Neural progenitor cell (in vitro differentiated cells): Measurements from ENCODE around the gene ACAD9. TPM values are rescaled to one million over a fixed set of nuclear protein-coding genes. Genes with fewer than 3 reads are reported as not detected.

Source experiments
- DNase-seq: peaks from one replicate; pipeline ENCODE4 v3.0.0-alpha.2; 2016; ENCODE audit warnings: low spot score
- H2AFZ ChIP-seq: fragments of 200-600 bp; sonication (generic); replicated peaks from 2 replicates; pipeline ENCODE4 v1.6.1; 2016; ENCODE audit warnings: antibody characterized with exemption
- H3F3A ChIP-seq: fragments of 200-600 bp; sonication (generic); 2 replicates; pipeline ENCODE4 v1.6.1; 2016; ENCODE audit warnings: antibody characterized with exemption, low read depth
- H3K27ac ChIP-seq: fragments of 200-600 bp; sonication (generic); 2 replicates; pipeline ENCODE4 v1.5.1; 2016; ENCODE audit warnings: mild to moderate bottlenecking
- H3K27me3 ChIP-seq: fragments of 200-600 bp; sonication (generic); 2 replicates; pipeline ENCODE4 v1.6.1; 2016; ENCODE audit warnings: mild to moderate bottlenecking, moderate library complexity
- H3K36me3 ChIP-seq: fragments of 200-600 bp; sonication (generic); 2 replicates; pipeline ENCODE4 v1.5.1; 2016
- H3K4me1 ChIP-seq: fragments of 200-600 bp; sonication (generic); 2 replicates; pipeline ENCODE4 v1.6.1; 2016; ENCODE audit warnings: mixed run types
- H3K4me2 ChIP-seq: fragments of 200-600 bp; sonication (generic); 2 replicates; pipeline ENCODE4 v1.6.1; 2016
- H3K4me3 ChIP-seq: fragments of 200-600 bp; sonication (generic); 2 replicates; pipeline ENCODE4 v1.5.1; 2016
- H3K79me2 ChIP-seq: fragments of 200-600 bp; sonication (generic); 2 replicates; pipeline ENCODE4 v1.6.1; 2016; ENCODE audit warnings: low read depth
- H3K9ac ChIP-seq: fragments of 200-600 bp; sonication (generic); 2 replicates; pipeline ENCODE4 v1.6.1; 2016
- H3K9me3 ChIP-seq: fragments of 200-600 bp; sonication (generic); 2 replicates; pipeline ENCODE4 v1.5.1; 2016; ENCODE audit warnings: low read depth
- H4K20me1 ChIP-seq: fragments of 200-600 bp; sonication (generic); 2 replicates; pipeline ENCODE4 v1.6.1; 2016; ENCODE audit warnings: low read depth
- H3K27ac Mint-ChIP-seq: 3 replicates; pipeline ENCODE4 v1.8.0; 2021; ENCODE audit warnings: mixed read lengths
- H3K27me3 Mint-ChIP-seq: 2 replicates; pipeline ENCODE4 v1.8.0; 2022; ENCODE audit warnings: low read depth, mild to moderate bottlenecking, inconsistent platforms, moderate library complexity, mixed read lengths; ENCODE audit not compliant: insufficient read depth
- H3K36me3 Mint-ChIP-seq: 3 replicates; pipeline ENCODE4 v1.8.0; 2021; ENCODE audit warnings: mixed read lengths
- H3K4me1 Mint-ChIP-seq: 3 replicates; pipeline ENCODE4 v1.8.0; 2021; ENCODE audit warnings: mixed read lengths
- H3K4me3 Mint-ChIP-seq: 3 replicates; pipeline ENCODE4 v1.8.0; 2021; ENCODE audit warnings: mild to moderate bottlenecking, moderate library complexity, mixed read lengths
- H3K9me3 Mint-ChIP-seq: 3 replicates; pipeline ENCODE4 v1.8.0; 2020; ENCODE audit warnings: mixed read lengths
- EZH2 ChIP-seq: fragments of 200-600 bp; sonication (generic); IDR thresholded peaks from 2 replicates; pipeline ENCODE4 v1.6.1; 2017; ENCODE audit warnings: antibody characterized with exemption, mild to moderate bottlenecking, moderate library complexity
- EZH2phosphoT487 ChIP-seq: fragments of 200-600 bp; sonication (generic); IDR thresholded peaks from 2 replicates; pipeline ENCODE4 v1.6.1; 2017; ENCODE audit warnings: antibody characterized with exemption
- total RNA-seq: library from RNA; depleted of rRNA; stranded (reverse); fragments of >200 nt; gene quantifications from 2 replicates; pipeline ENCODE4 v1.2.3, GENCODE V29; 2015; ENCODE audit warnings: low replicate concordance
- TF ChIP-seq, protein P1 (sequence below): fragments of 200-600 bp; sonication (generic); IDR thresholded peaks from 2 replicates; pipeline ENCODE4 v1.5.1; 2017; ENCODE audit warnings: antibody characterized with exemption, mild to moderate bottlenecking

Gene ACAD9
- total RNA-seq, 1 donor from 2014 or later = 25.0 TPM

DNA sequence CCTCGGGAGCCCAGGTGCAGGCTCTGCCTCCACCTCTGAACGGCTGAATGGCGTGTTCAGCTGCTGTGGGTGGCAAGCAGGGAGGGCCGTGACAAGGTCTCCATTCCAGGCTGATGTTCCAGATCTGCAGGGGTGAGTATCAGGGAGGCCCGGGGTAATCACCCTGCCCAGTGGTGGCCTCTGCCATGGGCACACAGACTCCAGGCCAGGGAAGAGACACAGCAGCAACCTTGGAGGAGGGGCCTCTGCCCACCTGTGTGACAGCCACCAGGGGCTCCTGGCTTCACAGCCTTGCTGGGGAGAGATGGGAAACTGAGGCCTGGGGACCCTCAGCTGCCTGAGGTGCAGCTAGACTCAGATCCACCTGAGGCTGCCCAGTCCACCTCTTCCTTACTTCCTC is 25.6 kb upstream of the ACAD9 start:
- Mint-ChIP-seq H3K4me1 (peaks cover 3% of the 10 kb centered on the region), H3K27ac (no peak overlapping the region), H3K27me3 (peaks cover 6% of the 10 kb centered on the region), H3K4me3 (no peak overlapping the region), H3K36me3 (peaks cover 11% of the 10 kb centered on the region), H3K9me3 (peaks cover 34% of the 10 kb centered on the region)
- Histone ChIP-seq H3K4me1 (no peaks in the 10 kb centered on the region), H3K9ac (no peak overlapping the region), H3K27ac (no peak overlapping the region), H3K36me3 (no peaks in the 10 kb centered on the region), H3K9me3 (peaks cover 7% of the 10 kb centered on the region), H3K4me2 (no peak overlapping the region), H3K79me2 (no peaks in the 10 kb centered on the region), H3K27me3 (no peaks in the 10 kb centered on the region), H3F3A (no peaks in the 10 kb centered on the region), H3K4me3 (no peak overlapping the region), H4K20me1 (no peaks in the 10 kb centered on the region), H2AFZ (no peak overlapping the region)
- DNase-seq = no peak
- TF ChIP-seq, protein P1, sequence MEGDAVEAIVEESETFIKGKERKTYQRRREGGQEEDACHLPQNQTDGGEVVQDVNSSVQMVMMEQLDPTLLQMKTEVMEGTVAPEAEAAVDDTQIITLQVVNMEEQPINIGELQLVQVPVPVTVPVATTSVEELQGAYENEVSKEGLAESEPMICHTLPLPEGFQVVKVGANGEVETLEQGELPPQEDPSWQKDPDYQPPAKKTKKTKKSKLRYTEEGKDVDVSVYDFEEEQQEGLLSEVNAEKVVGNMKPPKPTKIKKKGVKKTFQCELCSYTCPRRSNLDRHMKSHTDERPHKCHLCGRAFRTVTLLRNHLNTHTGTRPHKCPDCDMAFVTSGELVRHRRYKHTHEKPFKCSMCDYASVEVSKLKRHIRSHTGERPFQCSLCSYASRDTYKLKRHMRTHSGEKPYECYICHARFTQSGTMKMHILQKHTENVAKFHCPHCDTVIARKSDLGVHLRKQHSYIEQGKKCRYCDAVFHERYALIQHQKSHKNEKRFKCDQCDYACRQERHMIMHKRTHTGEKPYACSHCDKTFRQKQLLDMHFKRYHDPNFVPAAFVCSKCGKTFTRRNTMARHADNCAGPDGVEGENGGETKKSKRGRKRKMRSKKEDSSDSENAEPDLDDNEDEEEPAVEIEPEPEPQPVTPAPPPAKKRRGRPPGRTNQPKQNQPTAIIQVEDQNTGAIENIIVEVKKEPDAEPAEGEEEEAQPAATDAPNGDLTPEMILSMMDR = no peak
- TF ChIP-seq EZH2phosphoT487 (no peak), EZH2 (no peak)

DNA sequence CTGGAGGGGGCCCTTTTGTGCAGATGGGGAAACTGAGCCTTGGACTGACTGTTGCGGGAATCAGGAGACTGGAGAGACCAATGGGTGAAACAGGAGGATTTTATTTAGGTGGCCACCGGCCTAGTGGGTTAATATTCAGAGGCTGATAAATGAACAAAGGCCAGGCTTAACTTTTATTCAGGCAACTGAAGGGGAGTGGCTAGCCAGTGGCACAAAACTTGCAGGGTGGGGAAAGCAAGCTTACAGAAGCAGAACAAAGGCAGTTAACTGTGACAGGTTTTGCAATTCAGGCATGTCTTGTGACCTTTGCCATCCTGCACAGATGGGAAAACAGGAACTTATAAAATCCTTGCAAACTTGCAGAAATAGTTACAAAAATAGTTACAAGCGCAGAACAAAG is 24.9 kb upstream of the ACAD9 start:
- H3K4me3 Mint-ChIP-seq = no peak overlapping the region

DNA sequence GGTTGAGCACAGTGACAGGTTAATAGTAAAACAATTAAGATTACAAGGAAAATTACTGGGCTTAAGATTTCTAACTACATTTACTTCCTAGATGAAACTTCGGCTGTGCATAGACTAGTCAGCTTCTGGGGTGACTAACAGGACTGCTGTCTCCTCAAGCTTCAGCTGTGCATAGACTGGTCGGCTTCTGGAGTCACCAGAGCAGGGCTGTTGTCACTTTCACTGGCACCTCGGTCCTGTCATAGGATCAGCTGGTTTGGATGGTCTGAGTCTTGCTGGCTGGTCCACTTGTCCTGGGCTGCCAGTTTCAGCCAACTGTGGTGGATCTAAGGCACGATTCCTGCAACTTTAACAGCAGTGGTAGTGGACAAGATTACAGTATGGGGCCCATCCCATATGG is 23.9 kb upstream of the ACAD9 start:
- no peak overlapping the region for H3K27ac ChIP-seq
- H3K27ac Mint-ChIP-seq = no peak overlapping the region
- H3K4me3 Mint-ChIP-seq = no peak overlapping the region
- no peak for DNase-seq
- no peak overlapping the region for H2AFZ ChIP-seq
- peaks cover 27% of the 10 kb centered on the region for H3K36me3 Mint-ChIP-seq
- no peaks in the 10 kb centered on the region for H3K27me3 ChIP-seq
- H3K36me3 ChIP-seq = no peaks in the 10 kb centered on the region
- H3K4me2 ChIP-seq = no peak overlapping the region
- no peaks in the 10 kb centered on the region for H3K79me2 ChIP-seq
- TF ChIP-seq, protein P1 = no peak
- TF ChIP-seq EZH2 (no peak), EZH2phosphoT487 (no peak)
- no peaks in the 10 kb centered on the region for H4K20me1 ChIP-seq
- peaks cover 7% of the 10 kb centered on the region for H3K9me3 ChIP-seq
- H3K9me3 Mint-ChIP-seq = peaks cover 51% of the 10 kb centered on the region
- H3K9ac ChIP-seq = no peak overlapping the region
- H3K4me1 ChIP-seq = no peaks in the 10 kb centered on the region
- H3F3A ChIP-seq = no peaks in the 10 kb centered on the region
- no peak overlapping the region for H3K4me3 ChIP-seq
- H3K4me1 Mint-ChIP-seq = no peaks in the 10 kb centered on the region
- H3K27me3 Mint-ChIP-seq = peaks cover 10% of the 10 kb centered on the region

More for the DNA sequence above, 24.9 kb upstream of the ACAD9 start:
- Mint-ChIP-seq H3K36me3 (peaks cover 16% of the 10 kb centered on the region), H3K4me1 (peaks cover 3% of the 10 kb centered on the region), H3K9me3 (peaks cover 40% of the 10 kb centered on the region), H3K27me3 (peaks cover 6% of the 10 kb centered on the region), H3K27ac (no peak overlapping the region)
- TF ChIP-seq EZH2 (no peak), EZH2phosphoT487 (no peak)
- TF ChIP-seq, protein P1 = no peak
- H4K20me1 ChIP-seq = no peaks in the 10 kb centered on the region
- peaks cover 7% of the 10 kb centered on the region for H3K9me3 ChIP-seq
- H3K36me3 ChIP-seq = no peaks in the 10 kb centered on the region
- no peaks in the 10 kb centered on the region for H3K79me2 ChIP-seq
- DNase-seq = no peak
- no peak overlapping the region for H2AFZ ChIP-seq
- H3K4me2 ChIP-seq = no peak overlapping the region
- H3K4me3 ChIP-seq = no peak overlapping the region
- H3F3A ChIP-seq = no peaks in the 10 kb centered on the region
- H3K27ac ChIP-seq = no peak overlapping the region
- no peaks in the 10 kb centered on the region for H3K27me3 ChIP-seq
- no peaks in the 10 kb centered on the region for H3K4me1 ChIP-seq
- H3K9ac ChIP-seq = no peak overlapping the region

DNA sequence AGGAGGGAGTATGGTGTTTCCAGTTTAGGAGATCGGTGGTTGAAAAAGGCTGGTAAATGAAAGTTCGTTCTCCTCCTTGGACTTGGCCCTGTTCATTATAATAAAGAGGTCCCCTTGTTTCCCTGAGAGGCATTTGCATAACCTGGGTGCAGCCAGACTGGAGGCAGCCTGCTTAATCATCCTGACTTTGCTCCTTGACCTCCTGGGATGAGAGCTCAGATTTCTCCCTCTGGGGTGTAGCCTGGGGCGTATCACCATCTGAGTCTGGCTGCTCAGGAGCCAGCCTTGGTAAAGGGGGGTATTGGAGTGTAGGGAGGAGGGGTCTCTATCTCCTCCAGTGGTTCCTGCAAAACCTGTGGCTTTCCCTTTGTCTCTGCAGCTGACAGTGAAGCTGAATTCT is 21.3 kb upstream of the ACAD9 start:
- Histone ChIP-seq H4K20me1 (no peaks in the 10 kb centered on the region), H3K36me3 (no peaks in the 10 kb centered on the region), H3K4me1 (no peaks in the 10 kb centered on the region), H3K9me3 (peaks cover 7% of the 10 kb centered on the region), H3K27me3 (no peaks in the 10 kb centered on the region), H3K4me2 (no peak overlapping the region), H3F3A (no peaks in the 10 kb centered on the region), H3K27ac (no peak overlapping the region), H3K79me2 (no peaks in the 10 kb centered on the region), H3K9ac (no peak overlapping the region), H3K4me3 (no peak overlapping the region), H2AFZ (no peak overlapping the region)
- H3K27ac Mint-ChIP-seq = no peak overlapping the region
- no peak for TF ChIP-seq EZH2
- TF ChIP-seq, protein P1 = no peak
- TF ChIP-seq EZH2phosphoT487 = no peak
- H3K27me3 Mint-ChIP-seq = peaks cover 12% of the 10 kb centered on the region
- no peak for DNase-seq
- no peak overlapping the region for H3K4me3 Mint-ChIP-seq
- H3K36me3 Mint-ChIP-seq = peaks cover 34% of the 10 kb centered on the region
- peaks cover 58% of the 10 kb centered on the region for H3K9me3 Mint-ChIP-seq
- H3K4me1 Mint-ChIP-seq = peaks cover 2% of the 10 kb centered on the region
